H9 (cell line): ENCODE data around the gene PIK3C2B. TPM values are rescaled to one million over a fixed set of nuclear protein-coding genes. Genes with fewer than 3 reads are reported as not detected.

Source experiments
- DNase-seq: peaks from one replicate; pipeline ENCODE4 v3.0.0-alpha.2; 2017
- H2AFZ ChIP-seq: one replicate; pipeline ENCODE4 v1.6.1; 2013; ENCODE audit warnings: mild to moderate bottlenecking, low read length, control low read depth, moderate library complexity
- H2AK5ac ChIP-seq: 2 replicates; pipeline ENCODE4 v1.6.1; 2013; ENCODE audit warnings: low read length, control low read depth, mixed read lengths; ENCODE audit not compliant: insufficient read length
- H2BK120ac ChIP-seq: one replicate; pipeline ENCODE4 v1.6.1; 2013; ENCODE audit warnings: low read depth, mild to moderate bottlenecking, low read length, control low read depth, inconsistent platforms; ENCODE audit not compliant: poor library complexity, severe bottlenecking
- H2BK12ac ChIP-seq: 2 replicates; pipeline ENCODE4 v1.6.1; 2013; ENCODE audit warnings: low read length, control low read depth, mixed read lengths, low read depth; ENCODE audit not compliant: insufficient read length
- H2BK15ac ChIP-seq: 2 replicates; pipeline ENCODE4 v1.6.1; 2013; ENCODE audit warnings: low read depth, low read length, control low read depth
- H2BK20ac ChIP-seq: one replicate; pipeline ENCODE4 v1.6.1; 2013; ENCODE audit warnings: low read depth, mild to moderate bottlenecking, low read length, control low read depth, inconsistent platforms; ENCODE audit not compliant: poor library complexity, severe bottlenecking
- H2BK5ac ChIP-seq: 2 replicates; pipeline ENCODE4 v1.6.1; 2013; ENCODE audit warnings: low read length, control low read depth, mixed read lengths; ENCODE audit not compliant: insufficient read length
- H3K14ac ChIP-seq: 2 replicates; pipeline ENCODE4 v1.6.1; 2013; ENCODE audit warnings: low read length, control low read depth; ENCODE audit not compliant: insufficient read depth
- H3K18ac ChIP-seq: 2 replicates; pipeline ENCODE4 v1.6.1; 2013; ENCODE audit warnings: low read depth, mild to moderate bottlenecking, mixed read lengths, low read length, control low read depth; ENCODE audit not compliant: insufficient read length
- H3K23ac ChIP-seq: 2 replicates; pipeline ENCODE4 v1.6.1; 2013; ENCODE audit warnings: low read length, control low read depth, mixed read lengths, low read depth; ENCODE audit not compliant: insufficient read length
- H3K23me2 ChIP-seq: 2 replicates; pipeline ENCODE4 v1.6.1; 2013; ENCODE audit warnings: low read depth, mild to moderate bottlenecking, mixed read lengths, low read length, control low read depth; ENCODE audit not compliant: insufficient read length, poor library complexity, severe bottlenecking
- H3K27ac ChIP-seq: 2 replicates; pipeline ENCODE4 v1.5.1; 2013; ENCODE audit warnings: low read length, control low read depth, mixed read lengths, low read depth; ENCODE audit not compliant: insufficient read length
- H3K27me3 ChIP-seq: 2 replicates; pipeline ENCODE4 v1.6.1; 2013; ENCODE audit warnings: low read length, control low read depth, inconsistent platforms; ENCODE audit not compliant: insufficient read depth
- H3K4ac ChIP-seq: 2 replicates; pipeline ENCODE4 v1.6.1; 2013; ENCODE audit warnings: low read depth, mild to moderate bottlenecking, control low read depth, inconsistent platforms, low read length, moderate library complexity
- H3K4me1 ChIP-seq: 2 replicates; pipeline ENCODE4 v1.6.1; 2013; ENCODE audit warnings: low read length, control low read depth, inconsistent platforms; ENCODE audit not compliant: insufficient read depth
- H3K4me2 ChIP-seq: 2 replicates; pipeline ENCODE4 v1.6.1; 2013; ENCODE audit warnings: low read length, control low read depth, mixed read lengths; ENCODE audit not compliant: insufficient read length, insufficient read depth
- H3K56ac ChIP-seq: 2 replicates; pipeline ENCODE4 v1.6.1; 2013; ENCODE audit warnings: low read depth, mild to moderate bottlenecking, mixed read lengths, low read length, control low read depth; ENCODE audit not compliant: insufficient read length
- H3K79me1 ChIP-seq: 2 replicates; pipeline ENCODE4 v1.6.1; 2013; ENCODE audit warnings: low read depth, mild to moderate bottlenecking, moderate library complexity, low read length, control low read depth, inconsistent platforms; ENCODE audit not compliant: insufficient read depth, poor library complexity, severe bottlenecking
- H3K79me2 ChIP-seq: 2 replicates; pipeline ENCODE4 v1.6.1; 2013; ENCODE audit warnings: low read length, control low read depth, inconsistent platforms; ENCODE audit not compliant: insufficient read depth
- H3K9ac ChIP-seq: 2 replicates; pipeline ENCODE4 v1.6.1; 2013; ENCODE audit warnings: low read length, control low read depth, mixed read lengths; ENCODE audit not compliant: insufficient read length; ENCODE audit errors: extremely low read depth
- H3K9me3 ChIP-seq: one replicate; pipeline ENCODE4 v1.6.1; 2013; ENCODE audit warnings: low read depth, low read length, inconsistent platforms; ENCODE audit not compliant: control insufficient read depth
- H3T11ph ChIP-seq: one replicate; pipeline ENCODE4 v1.6.1; 2013; ENCODE audit warnings: mild to moderate bottlenecking, low read length, control low read depth, inconsistent platforms
- H4K20me1 ChIP-seq: one replicate; pipeline ENCODE4 v1.6.1; 2013; ENCODE audit not compliant: control insufficient read depth, insufficient read length, insufficient read depth
- H4K5ac ChIP-seq: 2 replicates; pipeline ENCODE4 v1.6.1; 2013; ENCODE audit warnings: low read depth, mild to moderate bottlenecking, mixed read lengths, low read length, control low read depth; ENCODE audit not compliant: insufficient read length
- H4K8ac ChIP-seq: replicated peaks from 2 replicates; pipeline ENCODE4 v1.6.1; 2013; ENCODE audit warnings: low read length, control low read depth, mixed read lengths, low read depth; ENCODE audit not compliant: insufficient read length
- H4K91ac ChIP-seq: 2 replicates; pipeline ENCODE4 v1.6.1; 2013; ENCODE audit warnings: low read depth, mild to moderate bottlenecking, moderate library complexity, mixed read lengths, low read length, control low read depth; ENCODE audit not compliant: insufficient read length
- H3K27ac Mint-ChIP-seq, 3 experiments: 2 replicates in 2 of 3; 3 replicates in 1 of 3; pipeline ENCODE4 v1.8.0; 2020 to 2021; ENCODE audit warnings: mixed read lengths in 3 of 3, mild to moderate bottlenecking in 1 of 3, moderate library complexity in 1 of 3
- H3K27me3 Mint-ChIP-seq: 2 replicates; pipeline ENCODE4 v1.8.0; 2021; ENCODE audit warnings: low read depth, mild to moderate bottlenecking, moderate library complexity, mixed read lengths
- H3K36me3 Mint-ChIP-seq, 3 experiments: 2 replicates in 2 of 3; 3 replicates in 1 of 3; pipeline ENCODE4 v1.8.0; 2020 to 2021; ENCODE audit warnings: low read depth in 3 of 3, mixed read lengths in 3 of 3; ENCODE audit not compliant: insufficient read depth in 1 of 3
- H3K4me1 Mint-ChIP-seq, 2 experiments: 2 replicates each; pipeline ENCODE4 v1.8.0; 2020; ENCODE audit warnings: mixed read lengths in 2 of 2
- H3K4me3 Mint-ChIP-seq, 2 experiments: 2 replicates in 1 of 2; 3 replicates in 1 of 2; pipeline ENCODE4 v1.8.0; 2020 to 2021; ENCODE audit warnings: mild to moderate bottlenecking in 2 of 2, mixed read lengths in 2 of 2, moderate library complexity in 1 of 2
- H3K9me3 Mint-ChIP-seq, 2 experiments: 2 replicates in 1 of 2; 3 replicates in 1 of 2; pipeline ENCODE4 v1.8.0; 2020; ENCODE audit warnings: mild to moderate bottlenecking in 2 of 2, mixed read lengths in 2 of 2, moderate library complexity in 1 of 2
- WGBS: extraction: QIAGEN DNeasy Blood & Tissue Kit; methylation state at CpG from one replicate; pipeline ENCODE4 v1.1.7; 2013; ENCODE audit warnings: missing lambda C conversion rate, low lambda C conversion rate, mixed read lengths; ENCODE audit not compliant: insufficient read length; ENCODE audit errors: extremely low coverage; 5-methylcytosine and 5-hydroxymethylcytosine counted together
- total RNA-seq: library from RNA; stranded (reverse); gene quantifications from 2 replicates; pipeline ENCODE4 v1.2.1, GENCODE V29; 2021
- TF ChIP-seq, protein P1 (sequence below): fragments of 200-600 bp; sonication (generic); conservative IDR thresholded peaks from 3 replicates; pipeline ENCODE4 v1.8.0; 2021; ENCODE audit warnings: antibody characterized with exemption, mild to moderate bottlenecking

PIK3C2B gene
- total RNA-seq, 1 experiment from 2014 or later, result 13.1 TPM

DNA sequence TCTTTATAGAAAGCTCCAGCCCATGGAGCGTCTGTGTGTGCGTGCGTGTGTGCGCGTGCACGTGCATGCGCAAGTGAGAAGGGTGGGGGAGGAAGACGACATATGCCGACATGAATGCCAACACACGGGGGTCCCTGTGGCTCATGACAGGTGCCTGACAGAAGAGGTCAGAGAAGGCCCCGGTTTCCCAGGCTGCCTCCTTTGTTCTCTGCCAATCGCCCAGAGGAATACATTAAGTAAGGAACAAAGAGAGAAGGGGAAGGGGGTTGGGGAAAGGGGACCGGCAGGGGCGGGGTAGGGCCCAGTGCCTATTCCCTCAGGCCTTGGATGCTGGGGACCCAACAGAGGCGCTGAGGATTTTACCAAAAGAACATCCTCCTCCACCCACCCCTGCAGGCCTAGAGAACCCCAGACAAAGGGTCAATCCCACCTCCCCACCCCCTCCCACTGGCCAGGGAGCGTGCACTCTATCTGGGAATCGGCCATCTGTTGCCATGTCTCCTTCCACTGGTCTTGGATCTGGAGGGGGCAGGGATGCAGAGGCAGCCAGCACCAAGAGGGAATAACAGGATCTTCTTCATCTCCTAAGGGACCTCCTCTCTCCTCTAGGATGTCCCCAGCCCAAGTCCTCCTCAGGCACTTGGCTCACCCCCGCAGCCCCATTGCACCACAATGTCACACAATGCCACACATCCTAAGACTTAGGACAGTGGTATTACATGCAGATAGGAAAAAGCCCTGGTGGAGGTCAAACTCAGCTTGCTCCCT lies 39.4 kb downstream of the PIK3C2B start:
- Histone ChIP-seq H3K79me1 (no peaks in the 10 kb centered on the region), H3K18ac (no peak overlapping the region), H3K14ac (no peak overlapping the region; the same call in 1 of the 2 replicates), H3K4ac (no peak overlapping the region), H4K5ac (no peak overlapping the region), H3T11ph (no peak overlapping the region), H2BK20ac (no peak overlapping the region), H3K4me2 (no peak overlapping the region), H4K20me1 (no peaks in the 10 kb centered on the region), H3K9me3 (no peaks in the 10 kb centered on the region), H3K56ac (no peak overlapping the region), H3K23me2 (no peaks in the 10 kb centered on the region), H3K27me3 (no peaks in the 10 kb centered on the region), H3K27ac (no peak overlapping the region), H4K91ac (no peak overlapping the region), H2AFZ (no peak overlapping the region), H2BK15ac (no peak overlapping the region), H3K79me2 (no peaks in the 10 kb centered on the region), H3K23ac (no peak overlapping the region), H4K8ac (no peak overlapping the region), H2BK12ac (no peak overlapping the region), H2BK5ac (no peak overlapping the region), H2AK5ac (no peak overlapping the region), H3K9ac (no peak overlapping the region), H2BK120ac (no peak overlapping the region), H3K4me1 (peaks cover 8% of the 10 kb centered on the region; the same call in 1 of the 2 replicates)
- no peaks in the 10 kb centered on the region for H3K27me3 Mint-ChIP-seq
- peak overlapping the region; percentile 26 to 57; a peak in 2 of 5 replicates for H3K4me3 Mint-ChIP-seq
- no CpG with 5 or more reads among the region's 18 CpGs for WGBS
- H3K36me3 Mint-ChIP-seq, result peaks cover 16 to 27% (median 25%) of the 10 kb centered on the region in 3 experiments
- peaks cover 50 to 54% of the 10 kb centered on the region in 2 experiments for H3K4me1 Mint-ChIP-seq
- no peaks in the 10 kb centered on the region for H3K9me3 Mint-ChIP-seq
- peak; percentile 78 for DNase-seq
- H3K27ac Mint-ChIP-seq, result peak overlapping the region; percentile 89 to 97 (median 91); a peak in 6 of 7 replicates
- TF ChIP-seq, protein P1, sequence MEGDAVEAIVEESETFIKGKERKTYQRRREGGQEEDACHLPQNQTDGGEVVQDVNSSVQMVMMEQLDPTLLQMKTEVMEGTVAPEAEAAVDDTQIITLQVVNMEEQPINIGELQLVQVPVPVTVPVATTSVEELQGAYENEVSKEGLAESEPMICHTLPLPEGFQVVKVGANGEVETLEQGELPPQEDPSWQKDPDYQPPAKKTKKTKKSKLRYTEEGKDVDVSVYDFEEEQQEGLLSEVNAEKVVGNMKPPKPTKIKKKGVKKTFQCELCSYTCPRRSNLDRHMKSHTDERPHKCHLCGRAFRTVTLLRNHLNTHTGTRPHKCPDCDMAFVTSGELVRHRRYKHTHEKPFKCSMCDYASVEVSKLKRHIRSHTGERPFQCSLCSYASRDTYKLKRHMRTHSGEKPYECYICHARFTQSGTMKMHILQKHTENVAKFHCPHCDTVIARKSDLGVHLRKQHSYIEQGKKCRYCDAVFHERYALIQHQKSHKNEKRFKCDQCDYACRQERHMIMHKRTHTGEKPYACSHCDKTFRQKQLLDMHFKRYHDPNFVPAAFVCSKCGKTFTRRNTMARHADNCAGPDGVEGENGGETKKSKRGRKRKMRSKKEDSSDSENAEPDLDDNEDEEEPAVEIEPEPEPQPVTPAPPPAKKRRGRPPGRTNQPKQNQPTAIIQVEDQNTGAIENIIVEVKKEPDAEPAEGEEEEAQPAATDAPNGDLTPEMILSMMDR, result no peak
